ENCODE measurements around the gene ITGA1.

ITGA1 gene

GRCh38 chr5:52906343-52906742 lies 118.6 kb downstream of the ITGA1 start:
- ATAC-seq: no peak

GRCh38 chr5:52906845-52907244 lies 119.1 kb downstream of the ITGA1 start:
- ATAC-seq: no peak

DNA sequence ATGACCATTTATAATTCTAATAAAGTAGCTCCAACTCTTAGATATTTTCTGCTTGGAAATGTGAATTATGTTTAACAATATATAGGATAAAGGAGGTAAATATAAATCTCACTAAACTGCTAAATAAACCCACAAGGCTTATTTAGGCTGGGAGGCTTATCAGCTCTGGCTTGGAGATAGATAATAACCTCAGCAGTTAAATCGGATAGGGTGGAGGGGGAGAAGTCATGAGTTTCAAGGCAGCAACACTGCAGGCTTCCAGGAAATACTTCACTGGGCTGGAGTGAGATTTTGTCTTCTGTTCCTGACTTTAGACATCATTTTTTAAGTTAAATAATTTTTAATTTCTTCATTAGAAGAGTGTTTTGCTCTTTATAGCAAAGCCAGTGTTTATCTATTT lies 121.5 kb downstream of the ITGA1 start:
- ATAC-seq: no peak

GRCh38 chr5:52910071-52910470 lies 122.4 kb downstream of the ITGA1 start:
- no peak for ATAC-seq

- ATAC-seq: peak; percentile 73 to 81
Measured at GRCh38 chr5:52915176-52915875, 127.6 kb downstream of the ITGA1 start.

- ATAC-seq: no peak
Measured at GRCh38 chr5:52920929-52921328, 133.2 kb downstream of the ITGA1 start.

GRCh38 chr5:52922384-52922783 lies 134.7 kb downstream of the ITGA1 start:
- ATAC-seq: no peak

- no peak for ATAC-seq
Measured at GRCh38 chr5:52924456-52924855, 136.7 kb downstream of the ITGA1 start.

GRCh38 chr5:52925001-52925400 lies 137.3 kb downstream of the ITGA1 start:
- no peak for ATAC-seq

DNA sequence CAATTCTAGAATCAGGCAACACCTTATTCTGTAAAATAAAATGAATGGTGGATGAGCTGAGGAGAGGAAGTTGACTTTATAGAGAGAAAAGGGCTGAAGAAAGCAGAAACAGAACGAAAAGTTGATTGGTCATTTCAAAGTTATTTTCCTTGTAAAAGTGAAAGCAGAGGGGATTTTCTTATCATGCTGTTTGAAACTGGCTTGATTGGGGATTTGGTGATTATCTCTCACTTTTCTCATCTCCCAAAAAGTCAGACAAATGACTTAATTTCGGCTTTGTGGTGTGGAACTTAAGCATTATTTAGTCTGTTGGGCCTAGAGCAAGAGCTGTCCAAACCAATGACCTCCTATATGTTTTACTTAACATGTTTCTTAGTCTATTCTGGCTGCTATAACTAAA lies 141.0 kb downstream of the ITGA1 start:
- no peak for ATAC-seq

- ATAC-seq: no peak
Measured at GRCh38 chr5:52938226-52938625, 150.5 kb downstream of the ITGA1 start.

DNA sequence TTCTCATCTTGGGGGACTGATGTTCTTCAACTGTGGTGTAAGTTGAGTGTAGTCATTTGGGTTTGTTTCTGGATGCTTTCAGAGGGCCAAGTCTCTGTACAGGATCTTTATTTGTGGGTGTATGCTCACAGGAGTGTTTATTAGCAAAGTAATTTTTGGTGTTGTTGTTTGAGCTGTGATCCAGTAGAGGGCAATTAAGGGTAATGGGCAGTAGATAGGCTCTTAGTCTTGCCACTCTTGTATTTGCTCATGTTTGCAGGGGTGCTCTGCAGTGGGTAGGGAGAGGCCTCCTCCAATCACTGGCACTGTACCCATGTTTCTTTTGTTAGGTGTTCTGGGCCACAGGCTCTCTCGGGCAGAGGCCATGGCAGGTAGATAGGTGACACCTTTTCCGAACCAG lies 155.6 kb downstream of the ITGA1 start:
- peak in 1 of 2 donors; percentile 13 for ATAC-seq

DNA sequence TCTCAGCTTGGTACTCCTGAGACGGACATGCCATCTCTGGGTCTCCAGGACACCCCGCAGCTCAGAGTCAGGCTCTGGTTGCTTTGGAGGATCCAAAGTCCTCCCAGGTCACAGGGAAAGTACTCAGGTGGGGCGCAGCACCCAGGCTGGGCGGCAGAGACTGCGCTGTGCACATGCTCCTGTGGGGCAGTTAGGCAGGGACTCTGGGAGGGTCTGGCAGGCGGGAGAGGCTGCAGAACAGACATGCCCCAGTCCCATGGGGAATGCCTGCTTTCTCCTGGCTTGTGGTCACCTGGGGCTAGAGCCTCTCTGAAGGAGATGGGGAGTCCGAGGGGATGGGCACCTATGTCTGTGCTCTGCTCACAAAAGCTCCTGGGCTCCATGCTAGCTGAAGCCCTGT lies 156.1 kb downstream of the ITGA1 start:
- ATAC-seq: no peak

DNA sequence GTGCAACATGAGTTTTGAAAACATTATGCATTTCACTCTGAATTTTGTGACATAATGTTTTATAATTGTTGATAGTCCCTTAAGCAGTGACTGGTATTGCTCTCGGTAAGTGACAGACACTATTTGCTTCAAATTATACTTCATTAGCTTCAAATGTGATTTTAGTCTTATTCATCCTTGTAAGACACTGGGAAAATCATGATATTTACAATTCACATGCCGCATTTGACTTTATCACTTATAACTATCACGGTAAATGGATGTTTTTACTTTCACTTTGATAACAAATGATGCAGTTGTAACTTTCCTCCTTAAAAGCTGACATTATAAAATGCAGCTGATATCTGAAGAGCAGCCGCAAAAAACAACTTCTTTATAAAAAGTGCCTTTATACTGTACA lies 157.3 kb downstream of the ITGA1 start:
- no peak for ATAC-seq

DNA sequence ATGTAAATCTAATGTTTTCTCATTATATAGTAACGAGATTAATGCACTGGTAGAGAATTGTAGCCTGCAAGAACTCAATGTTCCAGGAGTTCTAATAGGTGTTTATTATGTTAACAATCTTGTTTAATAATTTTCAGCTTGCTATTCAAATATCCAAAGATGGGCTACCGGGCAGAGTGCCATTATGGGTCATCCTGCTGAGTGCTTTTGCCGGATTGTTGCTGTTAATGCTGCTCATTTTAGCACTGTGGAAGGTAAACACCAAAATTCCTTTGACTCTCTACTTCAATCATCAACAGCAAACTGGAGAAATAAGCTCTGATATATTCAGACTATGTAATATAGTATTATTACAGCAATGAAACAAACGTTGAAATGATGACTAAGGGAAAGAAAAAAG lies 159.5 kb downstream of the ITGA1 start:
- no peak for ATAC-seq

DNA sequence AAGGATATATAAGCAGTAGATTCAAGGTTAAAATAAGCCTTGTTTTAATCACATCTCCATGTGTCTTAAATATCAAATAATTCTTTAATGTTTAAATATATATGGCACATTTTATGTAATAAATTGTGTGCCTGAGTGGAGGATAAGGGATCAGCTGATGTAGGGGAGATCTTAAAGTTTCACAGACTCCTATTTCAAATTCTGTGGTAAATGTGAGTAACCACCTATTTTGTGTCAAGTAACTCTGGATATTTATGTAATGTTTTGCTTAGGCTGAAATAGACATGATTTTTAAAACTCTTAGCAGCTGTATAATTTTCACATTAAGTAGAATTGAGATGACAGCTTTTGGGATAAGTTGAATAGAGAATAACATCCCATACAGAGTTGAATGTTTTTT lies 160.1 kb downstream of the ITGA1 start:
- no peak for ATAC-seq

- peak; percentile 87 to 91 for ATAC-seq
Measured at GRCh38 chr5:52948418-52949076, 160.8 kb downstream of the ITGA1 start.

DNA sequence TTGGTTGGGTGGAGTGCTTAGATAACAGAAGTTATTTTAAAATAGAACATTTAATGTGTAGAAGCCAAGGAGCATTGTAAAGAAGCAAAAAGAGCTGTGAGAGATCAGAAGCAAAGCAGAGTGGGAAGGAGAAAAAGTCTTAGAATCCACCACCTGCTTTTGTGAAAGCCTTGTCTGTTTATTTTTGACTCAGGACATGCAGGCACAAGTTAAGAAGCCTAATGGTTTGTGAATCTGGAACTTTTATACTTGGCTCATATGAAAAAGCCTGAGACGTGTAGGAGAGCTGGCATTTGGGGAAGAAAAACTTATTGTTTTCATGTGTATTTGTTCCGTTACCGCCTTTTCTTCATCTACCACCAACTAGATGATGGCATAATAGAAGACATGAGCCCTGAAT lies 163.0 kb downstream of the ITGA1 start:
- ATAC-seq: no peak

- ATAC-seq: no peak
Measured at GRCh38 chr5:52952483-52952882, 164.8 kb downstream of the ITGA1 start.

DNA sequence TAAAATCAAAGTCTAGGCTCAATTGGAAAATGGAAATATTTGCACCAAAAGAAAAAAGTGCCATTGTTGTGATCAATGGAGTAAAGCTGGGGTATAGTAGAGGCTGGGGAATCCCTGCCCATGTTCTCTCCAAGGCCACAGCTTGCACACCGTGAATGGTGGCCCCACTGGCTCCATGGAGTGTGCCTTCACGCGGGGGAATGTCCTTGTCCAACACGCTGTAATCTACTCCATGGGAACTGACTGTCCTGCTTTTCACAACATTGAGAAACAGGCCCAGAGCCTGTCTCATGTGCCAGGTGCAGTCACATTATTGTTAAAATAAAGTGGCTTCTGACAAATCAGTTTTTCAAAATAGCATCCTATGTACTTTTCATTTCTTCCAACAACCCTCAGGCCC lies 168.3 kb downstream of the ITGA1 start:
- no peak for ATAC-seq

DNA sequence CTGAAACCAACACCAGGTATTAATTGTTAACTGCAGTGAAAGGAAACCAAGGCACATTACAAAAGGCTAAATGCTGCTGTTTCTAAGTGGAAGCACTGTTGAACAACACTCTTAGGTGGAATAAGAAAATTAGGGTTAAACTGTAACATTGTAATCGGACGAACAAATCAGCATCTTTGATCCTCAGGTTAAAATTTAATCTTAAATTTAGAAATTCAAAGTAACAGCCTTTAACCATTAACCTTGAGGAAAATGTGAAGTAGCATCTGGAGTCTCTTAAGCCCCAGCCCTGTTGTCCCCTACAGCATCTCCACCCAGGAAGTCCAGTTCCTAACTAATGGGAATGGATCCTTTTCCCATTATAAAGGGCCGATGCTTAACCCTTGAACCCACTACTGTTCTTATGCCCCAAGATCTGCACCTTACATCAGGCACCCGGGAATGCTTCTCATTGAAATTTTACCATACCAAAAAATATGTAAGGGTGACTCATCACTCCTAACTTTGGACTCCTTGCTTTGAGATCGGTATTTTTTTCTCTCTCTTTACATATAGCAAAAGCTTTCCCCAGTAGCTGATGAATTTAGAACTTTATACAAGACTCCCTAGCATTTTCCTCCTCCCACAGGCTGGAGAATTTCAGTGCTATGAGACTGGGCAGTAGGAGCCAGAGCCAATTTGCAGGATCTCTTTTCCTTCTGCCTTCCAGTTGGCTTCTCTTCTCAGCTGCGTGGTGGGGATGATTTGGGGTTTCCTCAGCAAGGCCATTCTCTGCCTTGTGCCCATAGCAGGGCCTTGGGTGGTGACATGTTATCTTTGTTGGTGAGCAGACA lies 169.4 kb downstream of the ITGA1 start:
- ATAC-seq: no peak

- ATAC-seq: no peak
Measured at GRCh38 chr5:52961274-52961681, 173.6 kb downstream of the ITGA1 start.

- no peak for ATAC-seq
Measured at GRCh38 chr5:52963636-52964035, 175.9 kb downstream of the ITGA1 start.

- ATAC-seq: no peak
Measured at GRCh38 chr5:52964138-52964537, 176.4 kb downstream of the ITGA1 start.
